ENCODE data around the gene MKNK2. TPM values are rescaled to one million over a fixed set of nuclear protein-coding genes. Genes with fewer than 3 reads are reported as not detected.

MKNK2 gene
- total RNA-seq, 1 experiment from 2014 or later: 240 TPM

GRCh38 chr19:2076526-2076944, 25.5 kb upstream of the MKNK2 start:
- H3K27me3 ChIP-seq (ENCODE audit: control insufficient read depth, insufficient read depth, low read length): no peaks in the 10 kb centered on the region
- intact Hi-C loops (cut with micrococcal nuclease; ENCODE audit: unreplicated experiment) (loop anchor here (2.0 kb wide), 1 partner anchor 20 kb away; the partner anchor contains the start of genes IZUMO4 and MOB3A), in situ Hi-C loops (cut with HindIII; ENCODE audit: low pct_unique_long_range_greater_than_20kb, low sequenced_read_pairs) (no loop called here)
- no peaks in the 10 kb centered on the region for H3K9me3 ChIP-seq (ENCODE audit: control insufficient read depth, insufficient read depth, low read depth, low read length)
- no peaks in the 10 kb centered on the region for H3K36me3 ChIP-seq (ENCODE audit: control insufficient read depth, insufficient read depth, low read length)
- no peaks in the 10 kb centered on the region for H3K4me1 ChIP-seq (ENCODE audit: control insufficient read depth, insufficient read depth, low read length)
- H3K4me3 ChIP-seq (ENCODE audit: low read depth in 2 of 2, low read length in 2 of 2): no peak overlapping the region
- ChIA-PET CTCF (interaction anchor here (0.7 kb wide), 1 partner anchor 144 kb away, joined by 3 read pairs; no protein-coding TSS in a partner anchor), POLR2A (no interaction called here)
- no TSS peak for BruUV-seq (replicated peaks)
- no peak for DNase-seq (ENCODE audit: low read depth, low spot score)
- H3K27ac ChIP-seq (ENCODE audit: low read length): no peak overlapping the region
- ATAC-seq: no peak
- no peak for TF ChIP-seq REST (IDR thresholded peaks at IDR 0.05; ENCODE audit: insufficient read depth in 1 of 2, low read depth in 2 of 2, low read length in 1 of 2)
- no peak for TF ChIP-seq POLR2AphosphoS5 (IDR thresholded peaks at IDR 0.05; ENCODE audit: low read depth, low read length)
- TF ChIP-seq, protein P1, sequence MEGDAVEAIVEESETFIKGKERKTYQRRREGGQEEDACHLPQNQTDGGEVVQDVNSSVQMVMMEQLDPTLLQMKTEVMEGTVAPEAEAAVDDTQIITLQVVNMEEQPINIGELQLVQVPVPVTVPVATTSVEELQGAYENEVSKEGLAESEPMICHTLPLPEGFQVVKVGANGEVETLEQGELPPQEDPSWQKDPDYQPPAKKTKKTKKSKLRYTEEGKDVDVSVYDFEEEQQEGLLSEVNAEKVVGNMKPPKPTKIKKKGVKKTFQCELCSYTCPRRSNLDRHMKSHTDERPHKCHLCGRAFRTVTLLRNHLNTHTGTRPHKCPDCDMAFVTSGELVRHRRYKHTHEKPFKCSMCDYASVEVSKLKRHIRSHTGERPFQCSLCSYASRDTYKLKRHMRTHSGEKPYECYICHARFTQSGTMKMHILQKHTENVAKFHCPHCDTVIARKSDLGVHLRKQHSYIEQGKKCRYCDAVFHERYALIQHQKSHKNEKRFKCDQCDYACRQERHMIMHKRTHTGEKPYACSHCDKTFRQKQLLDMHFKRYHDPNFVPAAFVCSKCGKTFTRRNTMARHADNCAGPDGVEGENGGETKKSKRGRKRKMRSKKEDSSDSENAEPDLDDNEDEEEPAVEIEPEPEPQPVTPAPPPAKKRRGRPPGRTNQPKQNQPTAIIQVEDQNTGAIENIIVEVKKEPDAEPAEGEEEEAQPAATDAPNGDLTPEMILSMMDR (IDR thresholded peaks at IDR 0.05): no peak
- TF ChIP-seq TCF7L2 (IDR thresholded peaks at IDR 0.05; ENCODE audit: low read depth, low read length): no peak
- TF ChIP-seq SIN3A (IDR thresholded peaks at IDR 0.05; ENCODE audit: borderline replicate concordance, insufficient read depth, low read depth, low read length): no peak

GRCh38 chr19:2072757-2073551, 21.9 kb upstream of the MKNK2 start:
- no peak for TF ChIP-seq TCF7L2 (IDR thresholded peaks at IDR 0.05; ENCODE audit: low read depth, low read length)
- intact Hi-C loops (cut with micrococcal nuclease; ENCODE audit: unreplicated experiment): no loop called here
- DNase-seq (ENCODE audit: low read depth, low spot score): no peak

More at GRCh38 chr19:2072757-2073551, 21.9 kb upstream of the MKNK2 start:
- POLR2A ChIA-PET: no interaction called here
- no peaks in the 10 kb centered on the region for H3K9me3 ChIP-seq (ENCODE audit: control insufficient read depth, insufficient read depth, low read depth, low read length)
- no peak overlapping the region for H3K27ac ChIP-seq (ENCODE audit: low read length)
- ATAC-seq: no peak
- no TSS peak for BruUV-seq (replicated peaks)
- H3K36me3 ChIP-seq (ENCODE audit: control insufficient read depth, insufficient read depth, low read length): no peaks in the 10 kb centered on the region; the same call in 1 of the 2 replicates
- in situ Hi-C loops (cut with HindIII; ENCODE audit: low pct_unique_long_range_greater_than_20kb, low sequenced_read_pairs): no loop called here
- H3K27me3 ChIP-seq (ENCODE audit: control insufficient read depth, insufficient read depth, low read length): no peaks in the 10 kb centered on the region
- no peak overlapping the region for H3K4me3 ChIP-seq (ENCODE audit: low read depth in 2 of 2, low read length in 2 of 2)
- peaks cover 3% of the 10 kb centered on the region; the same call in 1 of the 2 replicates for H3K4me1 ChIP-seq (ENCODE audit: control insufficient read depth, insufficient read depth, low read length)
- CTCF ChIA-PET: no interaction called here

All from Panc1 (cell line).